IPS-18a (cell line): Measurements from ENCODE around the gene MRM2.

Experiments used
- H3K27ac ChIP-seq: one replicate; pipeline ENCODE4 v1.5.1; 2013; ENCODE audit warnings: low read length
- H3K27me3 ChIP-seq: one replicate; pipeline ENCODE4 v1.6.1; 2013; ENCODE audit warnings: mild to moderate bottlenecking, low read length; ENCODE audit not compliant: control insufficient read depth, insufficient read depth
- H3K36me3 ChIP-seq: one replicate; pipeline ENCODE4 v1.6.1; 2013; ENCODE audit warnings: low read depth, low read length; ENCODE audit not compliant: control insufficient read depth
- H3K4me1 ChIP-seq: one replicate; pipeline ENCODE4 v1.6.1; 2013; ENCODE audit warnings: low read depth, low read length; ENCODE audit not compliant: control insufficient read depth
- H3K4me3 ChIP-seq: one replicate; pipeline ENCODE4 v1.5.1; 2013; ENCODE audit warnings: low read length
- H3K9ac ChIP-seq: one replicate; pipeline ENCODE4 v1.6.1; 2013; ENCODE audit warnings: mild to moderate bottlenecking, low read length, moderate library complexity
- H3K9me3 ChIP-seq: one replicate; pipeline ENCODE4 v1.6.1; 2013; ENCODE audit warnings: low read depth, low read length; ENCODE audit not compliant: control insufficient read depth

Gene MRM2

DNA sequence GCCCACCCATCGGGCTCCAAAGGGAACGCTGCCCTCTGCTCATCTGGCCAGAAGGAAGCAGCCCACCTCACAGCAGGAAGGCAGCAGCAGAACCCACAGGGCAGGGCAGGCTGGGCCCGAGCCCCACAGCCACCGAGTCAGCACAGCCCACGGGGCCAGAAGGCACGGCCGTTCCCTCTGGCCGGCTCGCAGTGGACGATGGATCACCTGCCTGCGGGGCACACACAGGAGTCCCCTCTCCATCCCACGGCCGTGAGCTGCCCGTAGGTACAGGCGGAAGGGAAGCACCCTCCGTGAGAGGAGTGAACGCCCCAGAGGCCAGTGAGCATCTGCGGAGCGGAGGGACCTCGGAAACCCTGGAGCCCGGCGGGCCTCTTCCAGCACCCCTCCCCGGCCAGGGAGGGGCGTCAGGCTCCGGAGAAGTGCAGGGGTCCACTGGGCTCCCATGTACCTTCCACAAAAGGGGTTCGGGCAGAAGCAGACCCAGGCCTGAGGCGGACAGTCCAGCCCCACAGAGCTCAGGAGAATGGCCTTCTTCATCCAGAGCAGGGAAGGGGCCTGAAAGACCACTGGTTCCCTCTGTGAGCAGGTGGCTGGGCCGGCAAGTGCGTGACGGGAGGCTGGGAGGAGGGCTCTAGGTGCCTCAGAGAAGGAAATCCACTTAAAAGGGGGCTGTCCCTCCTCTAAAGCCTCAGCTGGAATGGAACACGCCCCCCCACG is 11.7 kb upstream of the MRM2 start:
- Histone ChIP-seq H3K9ac (no peak overlapping the region), H3K4me1 (no peaks in the 10 kb centered on the region)

GRCh38 chr7:2253021-2253420 is 11.0 kb upstream of the MRM2 start:
- no peak overlapping the region for H3K9ac ChIP-seq
- H3K9me3 ChIP-seq: no peaks in the 10 kb centered on the region
- H3K4me1 ChIP-seq: no peaks in the 10 kb centered on the region
- H3K27ac ChIP-seq: no peak overlapping the region
- H3K4me3 ChIP-seq: no peak overlapping the region
- no peaks in the 10 kb centered on the region for H3K27me3 ChIP-seq
- peaks cover 3% of the 10 kb centered on the region for H3K36me3 ChIP-seq

More for the DNA sequence above, 11.7 kb upstream of the MRM2 start:
- Histone ChIP-seq H3K4me3 (no peak overlapping the region), H3K36me3 (peaks cover 3% of the 10 kb centered on the region), H3K27ac (no peak overlapping the region), H3K27me3 (no peaks in the 10 kb centered on the region), H3K9me3 (no peaks in the 10 kb centered on the region)

GRCh38 chr7:2251841-2252771 is 10.1 kb upstream of the MRM2 start:
- no peak overlapping the region for H3K9ac ChIP-seq
- H3K9me3 ChIP-seq: no peaks in the 10 kb centered on the region
- peaks cover 3% of the 10 kb centered on the region for H3K36me3 ChIP-seq
- H3K27ac ChIP-seq: no peak overlapping the region
- H3K4me1 ChIP-seq: peaks cover 4% of the 10 kb centered on the region
- H3K4me3 ChIP-seq: no peak overlapping the region
- no peaks in the 10 kb centered on the region for H3K27me3 ChIP-seq

DNA sequence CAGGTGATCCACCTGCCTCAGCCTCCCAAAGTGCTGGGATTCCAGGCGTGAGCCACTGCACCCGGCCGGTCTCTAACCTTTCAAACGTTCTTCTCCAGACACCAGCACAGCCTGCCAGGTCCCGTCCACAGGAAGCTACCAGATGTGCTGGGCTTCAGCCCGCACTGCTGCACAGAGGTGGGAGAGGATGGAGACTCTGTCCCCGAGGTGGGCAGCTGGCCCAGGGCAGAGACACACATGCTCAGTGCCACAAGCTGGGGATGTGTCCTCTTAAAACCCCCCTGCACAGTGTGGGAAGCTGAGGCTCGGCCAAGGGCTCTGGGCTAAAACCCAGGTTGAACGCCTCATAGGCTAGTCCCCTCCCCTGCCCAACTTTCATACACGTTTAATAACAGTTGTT is 9.4 kb upstream of the MRM2 start:
- Histone ChIP-seq H3K36me3 (peaks cover 3% of the 10 kb centered on the region), H3K9ac (no peak overlapping the region), H3K27ac (no peak overlapping the region), H3K27me3 (no peaks in the 10 kb centered on the region), H3K9me3 (no peaks in the 10 kb centered on the region), H3K4me1 (peaks cover 4% of the 10 kb centered on the region), H3K4me3 (no peak overlapping the region)

- Histone ChIP-seq H3K9me3 (no peaks in the 10 kb centered on the region), H3K9ac (no peak overlapping the region), H3K36me3 (peaks cover 9% of the 10 kb centered on the region), H3K27ac (no peak overlapping the region), H3K27me3 (no peaks in the 10 kb centered on the region), H3K4me3 (no peak overlapping the region), H3K4me1 (peaks cover 4% of the 10 kb centered on the region)
Measured at GRCh38 chr7:2249744-2250323, 7.8 kb upstream of the MRM2 start.

DNA sequence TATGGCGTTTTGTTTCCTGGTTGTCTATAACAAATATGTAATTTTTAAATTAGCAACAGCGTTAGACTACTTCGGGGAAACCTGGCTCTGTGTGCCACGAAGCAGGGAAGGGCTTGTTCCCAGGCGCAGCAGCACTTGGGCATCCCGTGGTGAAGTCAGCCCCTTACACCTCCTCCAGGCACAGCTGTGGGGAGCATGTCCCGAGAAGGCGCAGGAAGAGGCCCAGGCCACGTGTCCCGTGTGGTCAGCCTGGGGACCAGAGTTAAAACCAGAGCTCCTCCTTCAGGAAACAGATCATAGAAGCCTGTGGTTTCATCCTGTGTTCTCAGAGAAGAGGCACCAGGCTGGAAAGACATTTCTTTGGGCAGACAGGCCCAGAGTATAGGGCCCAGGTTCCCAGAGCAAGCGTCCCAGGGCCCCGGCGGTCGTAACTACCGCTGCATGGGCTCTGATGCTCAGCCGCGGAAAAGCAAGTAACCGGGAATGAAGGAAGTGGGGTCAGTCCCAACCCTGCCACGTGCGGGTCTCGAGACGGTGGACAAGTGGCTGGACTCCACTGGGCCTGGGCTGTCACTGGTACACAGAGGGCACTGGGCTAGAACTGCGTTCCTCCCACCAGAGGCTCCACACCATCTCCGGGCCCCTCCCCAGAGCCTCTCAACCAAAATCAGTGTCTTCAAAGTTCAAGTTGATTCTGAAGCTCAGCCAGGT is 7.1 kb upstream of the MRM2 start:
- no peak overlapping the region for H3K4me3 ChIP-seq
- no peaks in the 10 kb centered on the region for H3K9me3 ChIP-seq
- H3K36me3 ChIP-seq: peaks cover 10% of the 10 kb centered on the region
- H3K9ac ChIP-seq: no peak overlapping the region
- peaks cover 4% of the 10 kb centered on the region for H3K4me1 ChIP-seq
- H3K27me3 ChIP-seq: no peaks in the 10 kb centered on the region
- no peak overlapping the region for H3K27ac ChIP-seq

DNA sequence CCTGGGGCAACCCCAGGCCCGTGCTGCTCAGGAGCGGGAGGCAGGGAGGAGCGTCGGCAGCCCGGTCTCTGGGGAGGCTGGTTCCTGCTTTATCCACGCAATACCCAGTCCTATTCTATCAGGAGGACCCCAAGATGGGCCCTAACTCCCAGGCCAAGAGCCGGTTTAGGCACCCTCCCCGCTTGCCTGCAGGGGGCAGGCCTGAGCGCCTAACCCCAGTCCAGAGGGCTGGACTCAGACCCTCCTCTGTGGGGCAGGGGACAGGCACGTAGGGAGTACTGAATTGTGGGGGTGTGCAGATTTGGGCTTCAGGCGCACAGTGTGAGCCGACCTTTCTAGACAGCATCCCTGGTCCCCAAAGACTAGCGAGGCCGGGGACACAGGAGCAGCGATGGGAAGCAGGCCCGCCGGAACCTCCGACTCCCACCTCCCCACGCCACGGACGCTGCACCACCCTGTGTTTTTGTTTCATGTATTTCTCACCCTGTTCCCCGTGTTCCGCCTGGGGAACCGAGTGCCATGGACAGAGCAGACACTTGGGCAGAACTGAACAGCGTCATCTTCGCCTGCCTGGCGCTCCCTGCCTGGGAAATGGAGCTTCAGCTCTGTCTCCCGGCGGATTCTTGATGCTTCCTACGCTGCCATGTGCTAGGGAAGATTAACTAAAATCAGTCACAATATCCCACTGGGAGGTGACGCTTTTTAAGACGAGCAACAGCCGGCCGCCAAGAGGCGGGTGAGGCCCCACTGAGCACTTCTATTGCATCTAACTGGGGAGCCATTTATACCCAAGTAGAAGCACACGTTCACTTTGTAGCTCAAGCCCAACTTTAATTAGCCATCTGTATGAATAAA is 5.4 kb upstream of the MRM2 start:
- peaks cover 10% of the 10 kb centered on the region for H3K36me3 ChIP-seq
- H3K27me3 ChIP-seq: no peaks in the 10 kb centered on the region
- H3K27ac ChIP-seq: no peak overlapping the region
- H3K9ac ChIP-seq: peak overlapping the region; percentile 36
- H3K4me1 ChIP-seq: peaks cover 11% of the 10 kb centered on the region
- H3K4me3 ChIP-seq: no peak overlapping the region
- H3K9me3 ChIP-seq: no peaks in the 10 kb centered on the region

- Histone ChIP-seq H3K36me3 (peaks cover 10% of the 10 kb centered on the region), H3K9ac (no peak overlapping the region), H3K4me1 (peaks cover 11% of the 10 kb centered on the region), H3K4me3 (no peak overlapping the region), H3K27ac (no peak overlapping the region), H3K27me3 (no peaks in the 10 kb centered on the region), H3K9me3 (no peaks in the 10 kb centered on the region)
Measured at GRCh38 chr7:2245883-2246675, 4.1 kb upstream of the MRM2 start.

DNA sequence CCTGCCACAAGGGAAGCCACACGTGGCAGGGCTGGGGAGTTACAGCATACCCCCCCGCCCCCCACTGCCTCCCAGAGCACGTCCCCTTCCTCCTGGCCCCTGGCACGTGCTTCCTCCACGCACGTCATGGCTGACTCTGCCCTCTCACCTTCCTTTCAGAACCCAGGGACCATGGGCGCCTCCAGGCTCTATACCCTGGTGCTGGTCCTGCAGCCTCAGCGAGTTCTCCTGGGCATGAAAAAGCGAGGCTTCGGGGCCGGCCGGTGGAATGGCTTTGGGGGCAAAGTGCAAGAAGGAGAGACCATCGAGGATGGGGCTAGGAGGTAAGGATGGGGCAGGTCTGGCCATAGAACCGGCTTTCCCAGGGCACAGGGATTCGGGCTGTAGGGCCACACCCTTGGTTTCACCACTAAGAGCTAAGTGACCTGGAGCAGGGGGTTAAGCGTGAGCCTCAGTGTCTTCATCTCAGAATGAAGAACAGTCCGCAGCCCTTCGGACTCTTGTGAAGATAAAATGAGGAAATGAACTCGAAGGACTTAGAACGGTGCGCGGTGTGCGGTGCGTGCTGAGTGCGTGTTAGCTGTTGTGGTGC is 2.5 kb upstream of the MRM2 start:
- Histone ChIP-seq H3K4me1 (peaks cover 11% of the 10 kb centered on the region), H3K9me3 (no peaks in the 10 kb centered on the region), H3K4me3 (no peak overlapping the region), H3K9ac (no peak overlapping the region), H3K27me3 (no peaks in the 10 kb centered on the region), H3K36me3 (peaks cover 7% of the 10 kb centered on the region), H3K27ac (no peak overlapping the region)

- no peak overlapping the region for H3K9ac ChIP-seq
- H3K27ac ChIP-seq: no peak overlapping the region
- no peaks in the 10 kb centered on the region for H3K27me3 ChIP-seq
- peaks cover 13% of the 10 kb centered on the region for H3K36me3 ChIP-seq
- peak overlapping the region; percentile 80 for H3K4me3 ChIP-seq
- H3K9me3 ChIP-seq: no peaks in the 10 kb centered on the region
- peaks cover 11% of the 10 kb centered on the region for H3K4me1 ChIP-seq
Measured at GRCh38 chr7:2243458-2243857, 1.5 kb upstream of the MRM2 start.
